Upper lobe of left lung (tissue), 6 donors: ENCODE data around the gene CLMP. TPM values are rescaled to one million over a fixed set of nuclear protein-coding genes. Genes with fewer than 3 reads are reported as not detected.
A peak's percentile ranks its signal among the peaks of the same experiment; 100 is the strongest.

Experiments used
- ATAC-seq, 2 donors: fragments of 200-7000 bp; cut with Tn5 transposase; one replicate each; pipeline ENCODE4 v1.9.1; 2022; ENCODE audit warnings: mild to moderate bottlenecking in 2 of 2, moderate library complexity in 2 of 2; ENCODE audit not compliant: low FRiP score in 2 of 2
- DNase-seq, 2 donors: peaks; one replicate each; pipeline ENCODE4 v3.0.0-alpha.2; 2019 to 2020
- H3K27ac ChIP-seq, 4 donors: fragments of 200-600 bp; sonication (generic); one replicate each; pipeline ENCODE4 v1.5.1; 2016 to 2019
- H3K27me3 ChIP-seq, 4 donors: fragments of 200-600 bp; sonication (generic); one replicate each; pipeline ENCODE4 v1.5.1; 2017 to 2019
- H3K36me3 ChIP-seq, 4 donors: fragments of 200-600 bp; sonication (generic); one replicate each; pipeline ENCODE4 v1.5.1; 2016 to 2019
- H3K4me1 ChIP-seq, 4 donors: fragments of 200-600 bp; sonication (generic); one replicate each; pipeline ENCODE4 v1.5.1; 2018 to 2019
- H3K4me3 ChIP-seq, 4 donors: fragments of 200-600 bp; sonication (generic); one replicate each; pipeline ENCODE4 v1.5.1; 2017 to 2019; ENCODE audit warnings: mild to moderate bottlenecking in 2 of 4, moderate library complexity in 1 of 4
- H3K9me3 ChIP-seq, 4 donors: fragments of 200-600 bp; sonication (generic); one replicate each; pipeline ENCODE4 v1.5.1; 2018 to 2019
- CTCF ChIP-seq, 6 experiments: fragments of 450-650 bp in 4 of 6; fragments of 200-600 bp in 2 of 6; sonication (generic) in 2 of 6; IDR thresholded peaks; one replicate each; pipeline ENCODE4 v1.5.1; 2016 to 2019; ENCODE audit warnings: antibody characterized with exemption in 6 of 6
- EP300 ChIP-seq, 4 donors: sonication (generic); formaldehyde crosslinking; IDR thresholded peaks; one replicate each; pipeline ENCODE4 v1.5.1; 2017; ENCODE audit warnings: antibody characterized with exemption in 4 of 4, control low read depth in 2 of 4
- POLR2A ChIP-seq, 4 donors: fragments of 450-650 bp; IDR thresholded peaks; one replicate each; pipeline ENCODE4 v1.5.1; 2016 to 2017; ENCODE audit warnings: antibody characterized with exemption in 4 of 4, mild to moderate bottlenecking in 2 of 4
- POLR2AphosphoS5 ChIP-seq, 2 donors: sonication (generic); formaldehyde crosslinking; IDR thresholded peaks; one replicate each; pipeline ENCODE4 v1.5.1; 2017; ENCODE audit warnings: antibody characterized with exemption in 2 of 2
- WGBS, 2 donors: methylation state at CpG; one replicate each; pipeline ENCODE4 v1.1.5; 2017 to 2018; 5-methylcytosine and 5-hydroxymethylcytosine counted together
- total RNA-seq, 6 donors: library from RNA; depleted of rRNA in 4 of 6; stranded (reverse); fragments of >200 nt in 4 of 6; gene quantifications; one replicate each; pipeline versions ENCODE4 v1.1.0 to v1.2.1, GENCODE V29; 2016 to 2021
- donor health status: DM: no; HTN: no; CAD: no; lungs with moderate emphysema.
- donor health status: DM: no; HTN: yes; CAD: no; lungs with severe emphysema.

The CLMP gene
- total RNA-seq, 6 donors from 2014 or later: 6.0 to 23.4 (median 15.3) TPM

- TF ChIP-seq POLR2AphosphoS5 (IDR thresholded peaks at IDR 0.05) (no peak), CTCF (IDR thresholded peaks at IDR 0.05) (no peak), EP300 (IDR thresholded peaks at IDR 0.05) (no peak), POLR2A (IDR thresholded peaks at IDR 0.05) (no peak)
- H3K27ac ChIP-seq: peak overlapping the region in 1 of 4 donors; percentile 13
- 80 to 89% methylated on average over 7 of the region's 7 CpGs for WGBS, 2 donors
Observed at GRCh38 chr11:123164732-123165450, 30.2 kb downstream of the CLMP start.

GRCh38 chr11:123163621-123164020, 31.4 kb downstream of the CLMP start:
- WGBS, 2 donors: 94 to 96% methylated on average over 4 of the region's 4 CpGs
- no peaks in the 10 kb centered on the region for H3K36me3 ChIP-seq
- H3K9me3 ChIP-seq: no peaks in the 10 kb centered on the region
- no peak overlapping the region for H3K27ac ChIP-seq
- H3K27me3 ChIP-seq: no peaks in the 10 kb centered on the region
- no peak for DNase-seq
- H3K4me3 ChIP-seq: no peak overlapping the region
- peaks cover 0 to 7% (median 1%) of the 10 kb centered on the region in 4 donors for H3K4me1 ChIP-seq
- ATAC-seq: no peak
- TF ChIP-seq EP300 (IDR thresholded peaks at IDR 0.05) (no peak), POLR2A (IDR thresholded peaks at IDR 0.05) (no peak), POLR2AphosphoS5 (IDR thresholded peaks at IDR 0.05) (no peak), CTCF (IDR thresholded peaks at IDR 0.05) (no peak)

More at GRCh38 chr11:123164732-123165450, 30.2 kb downstream of the CLMP start:
- Histone ChIP-seq H3K4me1 (peaks cover 0 to 7% (median 1%) of the 10 kb centered on the region in 4 donors), H3K9me3 (no peaks in the 10 kb centered on the region), H3K4me3 (no peak overlapping the region), H3K36me3 (no peaks in the 10 kb centered on the region), H3K27me3 (no peaks in the 10 kb centered on the region)
- no peak for DNase-seq
- ATAC-seq: no peak

DNA sequence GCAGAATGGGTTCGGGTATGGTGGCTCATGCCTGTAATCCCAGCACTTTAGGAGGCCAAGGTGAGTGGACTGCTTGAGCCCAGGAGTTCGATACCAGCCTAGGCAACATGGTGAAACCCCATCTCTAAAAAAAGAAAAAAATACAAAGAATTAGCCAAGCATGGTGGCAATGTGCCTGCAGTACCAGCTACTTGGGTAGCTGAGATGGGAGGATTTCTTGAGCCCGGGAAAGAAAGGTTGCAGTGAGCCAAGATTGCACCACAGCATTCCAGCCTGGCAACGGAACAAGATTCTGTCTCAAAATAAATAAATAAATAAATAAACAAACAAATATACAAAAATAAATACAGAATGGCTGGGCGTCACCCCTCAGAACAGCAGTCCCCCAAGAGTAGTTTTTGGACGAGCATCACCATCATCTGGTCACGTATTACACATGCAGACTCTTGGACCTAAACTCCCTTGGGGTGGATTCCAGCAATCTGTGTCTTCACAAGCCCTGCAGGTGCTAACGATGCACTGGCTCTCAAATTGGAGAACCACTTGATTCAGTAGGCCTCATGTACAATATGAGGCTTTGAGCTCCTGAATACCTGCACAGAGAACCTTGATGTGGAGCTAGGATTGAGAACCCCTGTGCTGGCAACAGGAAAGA, 33.5 kb downstream of the CLMP start:
- no peak overlapping the region for H3K4me3 ChIP-seq
- no peaks in the 10 kb centered on the region for H3K27me3 ChIP-seq
- no peaks in the 10 kb centered on the region for H3K36me3 ChIP-seq
- TF ChIP-seq POLR2A (IDR thresholded peaks at IDR 0.05) (no peak), CTCF (IDR thresholded peaks at IDR 0.05) (no peak), POLR2AphosphoS5 (IDR thresholded peaks at IDR 0.05) (no peak), EP300 (IDR thresholded peaks at IDR 0.05) (no peak)
- H3K9me3 ChIP-seq: no peaks in the 10 kb centered on the region
- 76 to 80% methylated on average over 7 to 8 of the region's 8 CpGs for WGBS, 2 donors
- H3K4me1 ChIP-seq: peaks cover 0 to 7% (median 1%) of the 10 kb centered on the region in 4 donors
- no peak for ATAC-seq
- no peak overlapping the region for H3K27ac ChIP-seq
- no peak for DNase-seq

DNA sequence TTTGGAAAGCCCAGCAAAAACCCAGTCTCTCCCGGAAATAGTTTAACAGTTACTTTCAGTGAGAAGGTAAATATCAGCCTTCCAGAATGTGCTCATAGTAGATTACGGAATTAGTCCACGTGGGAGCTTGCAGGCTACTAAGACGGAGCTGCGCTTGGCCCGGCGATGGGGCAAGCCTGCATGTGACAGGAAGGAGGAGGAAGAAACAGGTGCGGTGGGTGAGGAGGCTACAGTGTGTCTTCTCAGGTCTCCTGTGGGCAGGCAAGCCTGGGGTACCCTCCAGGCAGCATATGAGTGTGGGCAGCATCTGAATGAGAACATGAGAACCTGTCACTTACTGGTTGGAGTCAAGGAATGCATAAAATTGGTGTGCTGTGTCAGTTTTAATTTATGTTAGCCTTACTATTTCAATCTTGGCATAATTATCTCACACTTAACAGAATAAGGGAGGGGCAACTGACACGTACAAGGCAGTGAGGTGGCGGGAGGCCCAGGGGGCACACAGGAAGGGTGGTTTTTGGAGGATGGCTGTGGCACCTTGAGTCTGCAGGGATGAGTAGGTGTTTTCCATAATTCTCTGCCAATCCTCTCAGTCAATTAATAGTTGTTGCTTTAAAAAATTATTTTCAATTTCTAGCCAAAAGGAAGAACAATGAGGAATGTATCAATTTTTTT, 35.7 kb downstream of the CLMP start:
- 53 to 67% methylated on average over 10 of the region's 10 CpGs for WGBS, 2 donors
- Histone ChIP-seq H3K4me1 (no peaks in the 10 kb centered on the region), H3K4me3 (no peak overlapping the region), H3K36me3 (no peaks in the 10 kb centered on the region), H3K9me3 (no peaks in the 10 kb centered on the region), H3K27me3 (no peaks in the 10 kb centered on the region), H3K27ac (no peak overlapping the region)
- TF ChIP-seq EP300 (IDR thresholded peaks at IDR 0.05): peak in 1 of 4 donors; percentile 67
- no peak for TF ChIP-seq POLR2A (IDR thresholded peaks at IDR 0.05)
- ATAC-seq (peak in 1 of 2 donors; percentile 60), DNase-seq (peak in 1 of 2 donors; percentile 84)
